ENCODE results near the gene CCAR1.
"Not testable (repeated sequence)": the region's sequence is repeated elsewhere in the genome, so short reads cannot be mapped to it uniquely, and the experiment has no call there.

CCAR1 gene

GRCh38 chr10:68767407-68767806 is 46.4 kb downstream of the CCAR1 start:
- not testable (repeated sequence) for DNase-seq

GRCh38 chr10:68781613-68782574 is 60.9 kb downstream of the CCAR1 start:
- no peak for DNase-seq

GRCh38 chr10:68784476-68784875 is 63.4 kb downstream of the CCAR1 start:
- DNase-seq, result no peak

GRCh38 chr10:68787813-68788212 is 66.8 kb downstream of the CCAR1 start:
- DNase-seq, result no peak

- DNase-seq, result no peak
Observed at GRCh38 chr10:68790476-68790875, 69.4 kb downstream of the CCAR1 start.

GRCh38 chr10:68792115-68792514 is 71.1 kb downstream of the CCAR1 start:
- DNase-seq, result no peak

- DNase-seq, result no peak
Observed at GRCh38 chr10:68795886-68796532, 75.0 kb downstream of the CCAR1 start.

- no peak for DNase-seq
Observed at GRCh38 chr10:68796605-68797004, 75.6 kb downstream of the CCAR1 start.

- no peak for DNase-seq
Observed at GRCh38 chr10:68800211-68800610, 79.2 kb downstream of the CCAR1 start.

GRCh38 chr10:68804692-68805091 is 83.7 kb downstream of the CCAR1 start:
- no peak for DNase-seq

GRCh38 chr10:68810830-68811229 is 89.8 kb downstream of the CCAR1 start:
- DNase-seq, result not testable (repeated sequence)

GRCh38 chr10:68811314-68812009 is 90.4 kb downstream of the CCAR1 start:
- no peak for DNase-seq

- no peak for DNase-seq
Observed at GRCh38 chr10:68812420-68812819, 91.4 kb downstream of the CCAR1 start.

GRCh38 chr10:68813559-68813958 is 92.5 kb downstream of the CCAR1 start:
- no peak for DNase-seq

- DNase-seq, result no peak
Observed at GRCh38 chr10:68816796-68817412, 95.9 kb downstream of the CCAR1 start.

- DNase-seq, result not testable (repeated sequence)
Observed at GRCh38 chr10:68820359-68820758, 99.3 kb downstream of the CCAR1 start.

GRCh38 chr10:68822626-68823025 is 101.6 kb downstream of the CCAR1 start:
- DNase-seq, result not testable (repeated sequence)

GRCh38 chr10:68826764-68827591 is 105.9 kb downstream of the CCAR1 start, which contains the start of gene STOX1:
STOX1 (plus strand) TSS chr10:68827531; CDS start chr10:68827624, 93 bp downstream.
- peak in 1 of 2 experiments; percentile 10 for DNase-seq

- DNase-seq, result not testable (repeated sequence)
Observed at GRCh38 chr10:68827592-68827959, 106.5 kb downstream of the CCAR1 start.

- DNase-seq, result not testable (repeated sequence)
Observed at GRCh38 chr10:68828083-68828601, 107.1 kb downstream of the CCAR1 start.

- no peak for DNase-seq
Observed at GRCh38 chr10:68828833-68829232, 107.8 kb downstream of the CCAR1 start.

GRCh38 chr10:68829521-68829920 is 108.5 kb downstream of the CCAR1 start:
- no peak for DNase-seq

Measured in NCI-H187 (cell line).